HepG2 (cell line): ENCODE results near the gene HARS2. TPM values are rescaled to one million over a fixed set of nuclear protein-coding genes. Genes with fewer than 3 reads are reported as not detected.

Experiments used
- BCL6 ChIP-seq: IDR thresholded peaks from 2 replicates; pipeline ENCODE4 v1.6.1; 2016; ENCODE audit warnings: missing genetic modification reagents, missing compliant biosample characterization
- FOXK2 ChIP-seq: fragments of 450-650 bp; IDR thresholded peaks from 2 replicates; pipeline ENCODE4 v1.6.1; 2016
- GABPB1 ChIP-seq: IDR thresholded peaks from 2 replicates; pipeline ENCODE4 v1.6.1; 2016; ENCODE audit warnings: mild to moderate bottlenecking, missing genetic modification reagents, moderate library complexity, missing compliant biosample characterization
- KDM6A ChIP-seq: IDR thresholded peaks from 2 replicates; pipeline ENCODE4 v1.6.1; 2016; ENCODE audit warnings: low read depth
- KLF13 ChIP-seq: sonication (generic); formaldehyde crosslinking; IDR thresholded peaks from 2 replicates; pipeline ENCODE4 v1.4.0; 2020; ENCODE audit warnings: mild to moderate bottlenecking, missing genetic modification reagents
- PTBP1 ChIP-seq: fragments of 200-400 bp; formaldehyde crosslinking; IDR thresholded peaks from 2 replicates; pipeline ENCODE4 v1.6.1; 2018; ENCODE audit warnings: low read length, low read depth; ENCODE audit not compliant: poor library complexity, severe bottlenecking
- TOE1 ChIP-seq: sonication (generic); formaldehyde crosslinking; IDR thresholded peaks from 2 replicates; pipeline ENCODE4 v1.4.0; 2020; ENCODE audit warnings: mild to moderate bottlenecking, missing genetic modification reagents
- ZIK1 ChIP-seq: sonication (generic); formaldehyde crosslinking; IDR thresholded peaks from 2 replicates; pipeline ENCODE4 v1.5.0; 2020; ENCODE audit warnings: mild to moderate bottlenecking, low read depth, missing genetic modification reagents, borderline replicate concordance
- ZNF333 ChIP-seq: sonication (generic); formaldehyde crosslinking; IDR thresholded peaks from 2 replicates; pipeline ENCODE4 v1.4.0; 2020; ENCODE audit warnings: mild to moderate bottlenecking, missing genetic modification reagents, borderline replicate concordance
- ZNF562 ChIP-seq: sonication (generic); formaldehyde crosslinking; IDR thresholded peaks from 2 replicates; pipeline ENCODE4 v1.8.0; 2022; ENCODE audit warnings: missing genetic modification reagents, borderline replicate concordance
- polyA plus RNA-seq, 8 experiments: library from polyadenylated mRNA; depleted of rRNA in 3 of 8; stranded (reverse) in 7 of 8; unstranded in 1 of 8; fragments of >200 nt; fragmentation: Illumina TruSeq in 4 of 8; extraction: Trizol in 4 of 8; gene quantifications; 2 replicates each; pipeline versions ENCODE4 v1.2.1 to v1.2.3, GENCODE V29; 2011 to 2016; ENCODE audit warnings: low read depth in 4 of 8, missing spikeins in 1 of 8, mixed read lengths in 1 of 8; ENCODE audit not compliant: insufficient read depth in 1 of 8
- total RNA-seq, 5 experiments: library from RNA; depleted of rRNA; stranded (reverse); fragments of >200 nt; fragmentation: Illumina TruSeq; extraction: Trizol; gene quantifications; 2 replicates each; pipeline ENCODE4 v1.2.3, GENCODE V29; 2016; ENCODE audit warnings: low read depth in 1 of 5
- TF ChIP-seq, protein P1 (sequence below): sonication (generic); formaldehyde crosslinking; conservative IDR thresholded peaks from 2 replicates; pipeline ENCODE4 v1.4.0; 2020; ENCODE audit warnings: mild to moderate bottlenecking, missing genetic modification reagents, moderate library complexity
- TF ChIP-seq, protein P2 (sequence below): sonication (generic); formaldehyde crosslinking; IDR thresholded peaks from 2 replicates; pipeline ENCODE4 v1.5.1; 2020; ENCODE audit warnings: missing genetic modification reagents, mild to moderate bottlenecking, borderline replicate concordance
- TF ChIP-seq, protein P3 (sequence below): IDR thresholded peaks from 2 replicates; pipeline ENCODE4 v1.6.1; 2016; ENCODE audit warnings: mild to moderate bottlenecking
- TF ChIP-seq, protein P4 (sequence below): sonication (generic); formaldehyde crosslinking; IDR thresholded peaks from 2 replicates; pipeline ENCODE4 v1.9.0; 2021; ENCODE audit warnings: mild to moderate bottlenecking, missing genetic modification reagents

Gene HARS2
- total and polyA plus RNA-seq, 2 of the 13 experiments (the other 11 are each of a cell fraction or from before 2014, with no cell fraction given): 17.9 to 25.8 TPM

DNA sequence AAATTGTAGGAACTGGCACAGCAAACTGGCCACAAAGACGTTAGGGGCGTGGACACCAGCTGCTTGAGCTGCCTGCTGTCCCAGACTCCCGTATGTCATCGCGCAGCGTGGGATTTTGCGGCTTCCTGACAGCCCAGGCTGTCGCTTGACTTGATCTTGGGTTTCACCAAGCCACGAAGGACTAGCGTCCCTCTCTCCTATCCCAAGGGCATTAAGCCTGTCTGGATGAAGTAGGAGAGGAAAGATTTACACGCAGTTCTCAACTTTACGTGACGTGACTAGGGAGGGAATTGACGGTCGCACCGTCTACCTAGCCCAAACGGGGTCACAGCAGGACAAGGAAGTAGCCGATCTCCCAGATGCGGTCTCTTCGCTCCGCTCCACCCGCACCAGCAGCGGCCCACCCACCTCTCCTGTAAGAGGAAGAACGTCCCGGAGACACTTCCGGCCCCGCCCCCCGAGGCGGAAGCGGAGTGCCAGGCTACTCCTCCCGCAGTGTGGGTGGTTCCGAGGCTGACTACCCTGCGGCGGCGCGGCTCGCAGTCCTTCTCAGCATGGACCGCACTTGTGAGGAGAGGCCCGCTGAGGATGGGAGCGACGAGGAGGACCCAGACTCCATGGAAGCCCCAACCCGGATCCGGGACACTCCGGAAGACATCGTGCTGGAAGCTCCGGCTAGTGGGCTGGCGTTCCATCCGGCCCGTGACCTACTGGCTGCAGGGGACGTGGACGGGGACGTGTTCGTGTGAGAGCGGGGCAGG is 26.7 kb upstream of the HARS2 start, which contains the start of gene WDR55 (continued):
- TF ChIP-seq, protein P1, sequence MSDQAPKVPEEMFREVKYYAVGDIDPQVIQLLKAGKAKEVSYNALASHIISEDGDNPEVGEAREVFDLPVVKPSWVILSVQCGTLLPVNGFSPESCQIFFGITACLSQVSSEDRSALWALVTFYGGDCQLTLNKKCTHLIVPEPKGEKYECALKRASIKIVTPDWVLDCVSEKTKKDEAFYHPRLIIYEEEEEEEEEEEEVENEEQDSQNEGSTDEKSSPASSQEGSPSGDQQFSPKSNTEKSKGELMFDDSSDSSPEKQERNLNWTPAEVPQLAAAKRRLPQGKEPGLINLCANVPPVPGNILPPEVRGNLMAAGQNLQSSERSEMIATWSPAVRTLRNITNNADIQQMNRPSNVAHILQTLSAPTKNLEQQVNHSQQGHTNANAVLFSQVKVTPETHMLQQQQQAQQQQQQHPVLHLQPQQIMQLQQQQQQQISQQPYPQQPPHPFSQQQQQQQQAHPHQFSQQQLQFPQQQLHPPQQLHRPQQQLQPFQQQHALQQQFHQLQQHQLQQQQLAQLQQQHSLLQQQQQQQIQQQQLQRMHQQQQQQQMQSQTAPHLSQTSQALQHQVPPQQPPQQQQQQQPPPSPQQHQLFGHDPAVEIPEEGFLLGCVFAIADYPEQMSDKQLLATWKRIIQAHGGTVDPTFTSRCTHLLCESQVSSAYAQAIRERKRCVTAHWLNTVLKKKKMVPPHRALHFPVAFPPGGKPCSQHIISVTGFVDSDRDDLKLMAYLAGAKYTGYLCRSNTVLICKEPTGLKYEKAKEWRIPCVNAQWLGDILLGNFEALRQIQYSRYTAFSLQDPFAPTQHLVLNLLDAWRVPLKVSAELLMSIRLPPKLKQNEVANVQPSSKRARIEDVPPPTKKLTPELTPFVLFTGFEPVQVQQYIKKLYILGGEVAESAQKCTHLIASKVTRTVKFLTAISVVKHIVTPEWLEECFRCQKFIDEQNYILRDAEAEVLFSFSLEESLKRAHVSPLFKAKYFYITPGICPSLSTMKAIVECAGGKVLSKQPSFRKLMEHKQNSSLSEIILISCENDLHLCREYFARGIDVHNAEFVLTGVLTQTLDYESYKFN (CRISPR knock-in tag): peak; percentile 64; the same call in 1 of the 2 replicates
- TF ChIP-seq ZNF333 (CRISPR knock-in tag) (peak; percentile 54; the same call in 1 of the 2 replicates), ZIK1 (no peak; the same call in 1 of the 2 replicates), KLF13 (CRISPR knock-in tag) (peak; percentile 78; the same call in 1 of the 2 replicates), ZNF562 (no peak), GABPB1 (CRISPR knock-in tag) (peak; percentile 98), FOXK2 (no peak), PTBP1 (no peak), BCL6 (CRISPR knock-in tag) (no peak; the same call in 1 of the 2 replicates), TOE1 (CRISPR knock-in tag) (no peak), KDM6A (CRISPR knock-in tag) (no peak)
- TF ChIP-seq, protein P2, sequence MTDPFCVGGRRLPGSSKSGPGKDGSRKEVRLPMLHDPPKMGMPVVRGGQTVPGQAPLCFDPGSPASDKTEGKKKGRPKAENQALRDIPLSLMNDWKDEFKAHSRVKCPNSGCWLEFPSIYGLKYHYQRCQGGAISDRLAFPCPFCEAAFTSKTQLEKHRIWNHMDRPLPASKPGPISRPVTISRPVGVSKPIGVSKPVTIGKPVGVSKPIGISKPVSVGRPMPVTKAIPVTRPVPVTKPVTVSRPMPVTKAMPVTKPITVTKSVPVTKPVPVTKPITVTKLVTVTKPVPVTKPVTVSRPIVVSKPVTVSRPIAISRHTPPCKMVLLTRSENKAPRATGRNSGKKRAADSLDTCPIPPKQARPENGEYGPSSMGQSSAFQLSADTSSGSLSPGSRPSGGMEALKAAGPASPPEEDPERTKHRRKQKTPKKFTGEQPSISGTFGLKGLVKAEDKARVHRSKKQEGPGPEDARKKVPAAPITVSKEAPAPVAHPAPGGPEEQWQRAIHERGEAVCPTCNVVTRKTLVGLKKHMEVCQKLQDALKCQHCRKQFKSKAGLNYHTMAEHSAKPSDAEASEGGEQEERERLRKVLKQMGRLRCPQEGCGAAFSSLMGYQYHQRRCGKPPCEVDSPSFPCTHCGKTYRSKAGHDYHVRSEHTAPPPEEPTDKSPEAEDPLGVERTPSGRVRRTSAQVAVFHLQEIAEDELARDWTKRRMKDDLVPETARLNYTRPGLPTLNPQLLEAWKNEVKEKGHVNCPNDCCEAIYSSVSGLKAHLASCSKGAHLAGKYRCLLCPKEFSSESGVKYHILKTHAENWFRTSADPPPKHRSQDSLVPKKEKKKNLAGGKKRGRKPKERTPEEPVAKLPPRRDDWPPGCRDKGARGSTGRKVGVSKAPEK (CRISPR knock-in tag): 0 out of 2 replicates have a peak, but pooled peaks have one; percentile 60
- TF ChIP-seq, protein P3, sequence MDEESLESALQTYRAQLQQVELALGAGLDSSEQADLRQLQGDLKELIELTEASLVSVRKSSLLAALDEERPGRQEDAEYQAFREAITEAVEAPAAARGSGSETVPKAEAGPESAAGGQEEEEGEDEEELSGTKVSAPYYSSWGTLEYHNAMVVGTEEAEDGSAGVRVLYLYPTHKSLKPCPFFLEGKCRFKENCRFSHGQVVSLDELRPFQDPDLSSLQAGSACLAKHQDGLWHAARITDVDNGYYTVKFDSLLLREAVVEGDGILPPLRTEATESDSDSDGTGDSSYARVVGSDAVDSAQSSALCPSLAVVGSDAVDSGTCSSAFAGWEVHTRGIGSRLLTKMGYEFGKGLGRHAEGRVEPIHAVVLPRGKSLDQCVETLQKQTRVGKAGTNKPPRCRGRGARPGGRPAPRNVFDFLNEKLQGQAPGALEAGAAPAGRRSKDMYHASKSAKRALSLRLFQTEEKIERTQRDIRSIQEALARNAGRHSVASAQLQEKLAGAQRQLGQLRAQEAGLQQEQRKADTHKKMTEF (CRISPR knock-in tag): peak; percentile 62; the same call in 1 of the 2 replicates
- TF ChIP-seq, protein P4, sequence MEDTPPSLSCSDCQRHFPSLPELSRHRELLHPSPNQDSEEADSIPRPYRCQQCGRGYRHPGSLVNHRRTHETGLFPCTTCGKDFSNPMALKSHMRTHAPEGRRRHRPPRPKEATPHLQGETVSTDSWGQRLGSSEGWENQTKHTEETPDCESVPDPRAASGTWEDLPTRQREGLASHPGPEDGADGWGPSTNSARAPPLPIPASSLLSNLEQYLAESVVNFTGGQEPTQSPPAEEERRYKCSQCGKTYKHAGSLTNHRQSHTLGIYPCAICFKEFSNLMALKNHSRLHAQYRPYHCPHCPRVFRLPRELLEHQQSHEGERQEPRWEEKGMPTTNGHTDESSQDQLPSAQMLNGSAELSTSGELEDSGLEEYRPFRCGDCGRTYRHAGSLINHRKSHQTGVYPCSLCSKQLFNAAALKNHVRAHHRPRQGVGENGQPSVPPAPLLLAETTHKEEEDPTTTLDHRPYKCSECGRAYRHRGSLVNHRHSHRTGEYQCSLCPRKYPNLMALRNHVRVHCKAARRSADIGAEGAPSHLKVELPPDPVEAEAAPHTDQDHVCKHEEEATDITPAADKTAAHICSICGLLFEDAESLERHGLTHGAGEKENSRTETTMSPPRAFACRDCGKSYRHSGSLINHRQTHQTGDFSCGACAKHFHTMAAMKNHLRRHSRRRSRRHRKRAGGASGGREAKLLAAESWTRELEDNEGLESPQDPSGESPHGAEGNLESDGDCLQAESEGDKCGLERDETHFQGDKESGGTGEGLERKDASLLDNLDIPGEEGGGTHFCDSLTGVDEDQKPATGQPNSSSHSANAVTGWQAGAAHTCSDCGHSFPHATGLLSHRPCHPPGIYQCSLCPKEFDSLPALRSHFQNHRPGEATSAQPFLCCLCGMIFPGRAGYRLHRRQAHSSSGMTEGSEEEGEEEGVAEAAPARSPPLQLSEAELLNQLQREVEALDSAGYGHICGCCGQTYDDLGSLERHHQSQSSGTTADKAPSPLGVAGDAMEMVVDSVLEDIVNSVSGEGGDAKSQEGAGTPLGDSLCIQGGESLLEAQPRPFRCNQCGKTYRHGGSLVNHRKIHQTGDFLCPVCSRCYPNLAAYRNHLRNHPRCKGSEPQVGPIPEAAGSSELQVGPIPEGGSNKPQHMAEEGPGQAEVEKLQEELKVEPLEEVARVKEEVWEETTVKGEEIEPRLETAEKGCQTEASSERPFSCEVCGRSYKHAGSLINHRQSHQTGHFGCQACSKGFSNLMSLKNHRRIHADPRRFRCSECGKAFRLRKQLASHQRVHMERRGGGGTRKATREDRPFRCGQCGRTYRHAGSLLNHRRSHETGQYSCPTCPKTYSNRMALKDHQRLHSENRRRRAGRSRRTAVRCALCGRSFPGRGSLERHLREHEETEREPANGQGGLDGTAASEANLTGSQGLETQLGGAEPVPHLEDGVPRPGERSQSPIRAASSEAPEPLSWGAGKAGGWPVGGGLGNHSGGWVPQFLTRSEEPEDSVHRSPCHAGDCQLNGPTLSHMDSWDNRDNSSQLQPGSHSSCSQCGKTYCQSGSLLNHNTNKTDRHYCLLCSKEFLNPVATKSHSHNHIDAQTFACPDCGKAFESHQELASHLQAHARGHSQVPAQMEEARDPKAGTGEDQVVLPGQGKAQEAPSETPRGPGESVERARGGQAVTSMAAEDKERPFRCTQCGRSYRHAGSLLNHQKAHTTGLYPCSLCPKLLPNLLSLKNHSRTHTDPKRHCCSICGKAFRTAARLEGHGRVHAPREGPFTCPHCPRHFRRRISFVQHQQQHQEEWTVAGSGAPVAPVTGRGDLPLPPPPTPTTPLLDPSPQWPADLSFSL (CRISPR knock-in tag): no peak
